Retinal pigment epithelial cell (primary cell): ENCODE results near the gene PAQR8.

Experiments used
- DNase-seq: peaks from one replicate; pipeline ENCODE4 v3.0.0-alpha.2; 2010; ENCODE audit warnings: low read depth
- H3K4me3 ChIP-seq: 2 replicates; pipeline ENCODE4 v1.5.1; 2011; ENCODE audit warnings: mild to moderate bottlenecking, low read length, control low read depth, moderate library complexity
- CTCF ChIP-seq: conservative IDR thresholded peaks from 2 replicates; pipeline ENCODE4 v1.5.1; 2011; ENCODE audit warnings: low read depth, low read length, control low read depth, inconsistent platforms

Gene PAQR8

GRCh38 chr6:52346503-52346902 lies 15.4 kb upstream of the PAQR8 start:
- no peak for DNase-seq
- no peak overlapping the region for H3K4me3 ChIP-seq
- TF ChIP-seq CTCF: no peak

GRCh38 chr6:52347818-52348217 lies 14.1 kb upstream of the PAQR8 start:
- H3K4me3 ChIP-seq: no peak overlapping the region
- no peak for DNase-seq
- TF ChIP-seq CTCF: no peak

GRCh38 chr6:52351879-52352238 lies 10.1 kb upstream of the PAQR8 start:
- no peak overlapping the region for H3K4me3 ChIP-seq
- no peak for DNase-seq
- TF ChIP-seq CTCF: no peak

- no peak for TF ChIP-seq CTCF
Observed at GRCh38 chr6:52352239-52353018, 9.5 kb upstream of the PAQR8 start.

GRCh38 chr6:52356017-52356416 lies 5.9 kb upstream of the PAQR8 start:
- no peak for TF ChIP-seq CTCF
- DNase-seq: no peak
- no peak overlapping the region for H3K4me3 ChIP-seq

More at GRCh38 chr6:52352239-52353018, 9.5 kb upstream of the PAQR8 start:
- no peak overlapping the region for H3K4me3 ChIP-seq
- DNase-seq: peak; percentile 94

- no peak overlapping the region for H3K4me3 ChIP-seq
- DNase-seq: no peak
- no peak for TF ChIP-seq CTCF
Observed at GRCh38 chr6:52359403-52359802, 2.5 kb upstream of the PAQR8 start.

GRCh38 chr6:52360028-52360427 lies 1.9 kb upstream of the PAQR8 start:
- TF ChIP-seq CTCF: no peak
- H3K4me3 ChIP-seq: no peak overlapping the region
- no peak for DNase-seq
